GM21515 (cell line): Measurements from ENCODE around the gene GTF2F2.

Experiments
- ATAC-seq: cut with Tn5 transposase; IDR thresholded peaks from one replicate; pipeline ENCODE4 v1.9.1; 2021; ENCODE audit not compliant: unreplicated experiment

Gene GTF2F2

DNA sequence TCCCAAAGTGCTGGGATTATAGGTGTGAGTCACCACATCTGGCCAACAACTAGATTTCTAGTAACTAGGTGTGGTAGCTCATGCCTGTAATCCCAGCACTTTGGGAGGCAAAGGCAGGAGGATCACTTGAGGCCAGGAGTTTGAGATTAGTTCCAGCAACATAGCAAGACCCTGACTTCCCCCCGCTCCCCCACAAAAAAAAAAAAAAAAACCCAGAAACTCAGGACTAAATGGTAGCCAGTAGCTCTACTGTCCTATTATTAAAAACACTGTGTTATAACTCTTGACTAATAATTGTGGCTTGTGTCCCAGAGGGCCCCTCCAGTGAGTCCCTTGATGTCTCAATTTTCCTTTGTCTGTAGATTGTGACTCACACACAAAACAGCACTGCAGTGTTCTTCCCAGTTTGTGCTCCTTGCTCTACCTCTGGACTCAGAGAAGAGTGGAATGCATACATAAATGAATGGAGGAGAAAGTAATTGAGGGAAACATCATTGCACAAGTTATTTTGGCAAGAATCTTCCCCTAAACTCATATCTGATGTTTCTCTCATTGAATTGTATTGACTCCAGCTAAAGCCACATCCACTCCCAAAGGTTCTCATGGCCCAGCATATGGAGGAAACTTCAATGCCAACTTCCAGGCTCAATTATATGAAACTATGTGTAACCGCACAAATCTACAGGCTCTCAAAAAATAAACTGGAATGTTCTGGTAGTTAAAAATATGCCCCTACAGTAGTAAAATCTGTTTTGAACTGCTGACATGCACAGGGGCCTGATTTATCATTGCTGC is 211.9 kb downstream of the GTF2F2 start:
- no peak for ATAC-seq

DNA sequence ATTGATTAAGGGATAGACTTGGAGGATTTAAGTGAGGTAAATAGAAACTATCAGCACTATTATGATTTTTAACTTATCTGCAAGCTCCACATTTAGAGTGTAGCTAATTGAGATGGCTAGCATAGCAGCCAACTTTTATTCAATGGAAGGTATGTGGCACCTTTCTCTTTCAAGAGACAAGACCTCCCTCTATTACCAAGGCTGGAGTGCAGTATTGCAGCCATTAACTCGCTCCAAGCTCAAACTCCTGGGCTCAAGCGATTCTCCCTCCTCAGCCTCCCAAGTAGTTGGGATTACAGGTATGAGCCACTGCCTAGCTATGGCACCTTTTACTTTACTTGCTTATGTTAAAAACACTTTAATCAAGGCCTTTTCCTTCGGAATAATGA is 212.5 kb downstream of the GTF2F2 start:
- no peak for ATAC-seq

DNA sequence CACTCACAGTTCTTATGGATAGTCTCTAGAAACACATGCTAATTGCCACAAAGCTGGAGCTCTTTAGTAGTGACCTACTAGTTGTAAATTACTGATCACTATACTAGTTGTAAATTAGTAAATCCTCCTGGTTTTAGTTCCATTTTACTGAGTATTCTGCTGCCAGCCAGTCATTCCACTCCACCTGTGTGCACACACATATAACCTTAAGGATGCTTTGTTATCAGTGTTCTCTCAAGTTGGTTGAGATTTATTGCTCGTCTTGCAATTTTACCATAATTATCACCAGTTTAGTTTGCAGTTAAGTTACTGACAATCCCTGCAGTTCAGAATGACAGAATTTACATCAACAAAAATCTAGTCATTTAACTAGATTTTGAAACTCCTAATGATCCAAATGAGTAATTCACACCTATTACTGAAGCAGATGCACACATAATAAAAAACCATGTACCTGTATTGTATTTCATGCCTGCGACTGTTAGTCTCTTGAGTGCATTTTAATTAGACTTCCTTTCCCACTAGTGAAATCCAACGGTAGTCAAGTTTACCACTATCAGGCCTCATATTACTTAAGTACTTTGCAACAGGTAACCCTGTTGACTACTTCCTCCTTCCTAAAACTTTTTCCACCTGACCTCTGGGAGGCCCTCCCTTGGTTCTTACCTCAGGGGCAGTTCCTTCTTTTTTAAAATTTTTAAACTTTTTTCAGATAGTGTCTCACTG is 213.1 kb downstream of the GTF2F2 start:
- ATAC-seq: no peak
